ENCODE results near the gene ZMYND8.

The ZMYND8 gene

GRCh38 chr20:47330933-47331708, 25.4 kb downstream of the ZMYND8 start:
- Histone ChIP-seq H3K27ac (ENCODE audit: low read depth, low read length) (peak overlapping the region; percentile 77), H3K9ac (ENCODE audit: low read length) (no peak overlapping the region), H3K4me3 (ENCODE audit: low read length) (no peak overlapping the region), H3K4me1 (ENCODE audit: control insufficient read depth, insufficient read depth, low read length) (peaks cover 35% of the 10 kb centered on the region), H3K36me3 (ENCODE audit: control insufficient read depth, insufficient read depth, low read length) (peaks cover 3% of the 10 kb centered on the region), H3K27me3 (ENCODE audit: control insufficient read depth, insufficient read depth, low read length) (no peaks in the 10 kb centered on the region)

DNA sequence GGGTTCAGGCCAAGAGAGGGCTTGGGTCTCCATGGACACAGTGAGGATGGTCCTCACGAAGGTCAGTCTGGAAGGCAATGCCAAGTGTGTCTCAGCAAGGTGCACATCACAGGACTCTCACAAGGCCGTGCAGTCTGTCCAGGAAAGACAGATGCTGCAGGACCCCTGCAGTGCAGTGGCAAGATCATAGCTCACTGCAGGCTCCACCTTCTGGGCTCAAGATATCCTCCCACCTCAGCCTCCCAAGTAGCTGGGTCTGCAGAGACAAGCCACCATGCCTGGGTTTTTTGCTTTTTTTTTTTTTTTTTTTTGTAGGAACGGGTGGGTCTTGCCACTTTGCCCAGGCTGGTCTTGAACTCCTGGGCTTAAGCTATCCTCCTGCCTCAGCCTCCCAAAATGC, 26.4 kb downstream of the ZMYND8 start:
- Histone ChIP-seq H3K9ac (ENCODE audit: low read length) (no peak overlapping the region), H3K4me3 (ENCODE audit: low read length) (no peak overlapping the region), H3K4me1 (ENCODE audit: control insufficient read depth, insufficient read depth, low read length) (peaks cover 25% of the 10 kb centered on the region), H3K36me3 (ENCODE audit: control insufficient read depth, insufficient read depth, low read length) (peaks cover 3% of the 10 kb centered on the region), H3K27ac (ENCODE audit: low read depth, low read length) (peak overlapping the region; percentile 89), H3K27me3 (ENCODE audit: control insufficient read depth, insufficient read depth, low read length) (no peaks in the 10 kb centered on the region)

DNA sequence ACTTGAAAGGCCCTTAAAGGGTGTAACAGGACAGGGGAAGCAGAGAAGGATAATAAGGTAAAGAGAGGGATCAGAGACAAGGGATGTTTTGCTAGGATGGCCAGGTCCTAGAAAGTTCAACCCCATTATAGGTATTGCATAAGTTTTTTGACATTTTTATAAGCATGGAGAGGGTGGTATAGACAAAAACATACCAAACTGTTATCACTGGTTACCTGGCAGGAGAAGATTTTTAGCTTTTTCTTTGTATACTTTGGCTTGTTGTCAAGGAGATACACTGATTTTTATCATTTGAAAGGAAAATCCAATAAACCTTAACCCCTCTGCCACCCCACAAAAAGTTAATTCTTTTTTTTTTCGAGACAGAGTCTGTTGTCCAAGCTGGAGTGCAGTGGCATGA, 28.4 kb downstream of the ZMYND8 start:
- no peak overlapping the region for H3K4me3 ChIP-seq (ENCODE audit: low read length)
- H3K36me3 ChIP-seq (ENCODE audit: control insufficient read depth, insufficient read depth, low read length): peaks cover 3% of the 10 kb centered on the region
- no peaks in the 10 kb centered on the region for H3K27me3 ChIP-seq (ENCODE audit: control insufficient read depth, insufficient read depth, low read length)
- H3K4me1 ChIP-seq (ENCODE audit: control insufficient read depth, insufficient read depth, low read length): peaks cover 14% of the 10 kb centered on the region
- H3K9ac ChIP-seq (ENCODE audit: low read length): no peak overlapping the region
- H3K27ac ChIP-seq (ENCODE audit: low read depth, low read length): peak overlapping the region; percentile 89

GRCh38 chr20:47327711-47328110, 28.8 kb downstream of the ZMYND8 start:
- H3K27ac ChIP-seq (ENCODE audit: low read depth, low read length): peak overlapping the region; percentile 89
- no peak overlapping the region for H3K9ac ChIP-seq (ENCODE audit: low read length)
- H3K4me1 ChIP-seq (ENCODE audit: control insufficient read depth, insufficient read depth, low read length): peaks cover 12% of the 10 kb centered on the region
- H3K36me3 ChIP-seq (ENCODE audit: control insufficient read depth, insufficient read depth, low read length): peaks cover under 1% of the 10 kb centered on the region
- no peaks in the 10 kb centered on the region for H3K27me3 ChIP-seq (ENCODE audit: control insufficient read depth, insufficient read depth, low read length)
- no peak overlapping the region for H3K4me3 ChIP-seq (ENCODE audit: low read length)

DNA sequence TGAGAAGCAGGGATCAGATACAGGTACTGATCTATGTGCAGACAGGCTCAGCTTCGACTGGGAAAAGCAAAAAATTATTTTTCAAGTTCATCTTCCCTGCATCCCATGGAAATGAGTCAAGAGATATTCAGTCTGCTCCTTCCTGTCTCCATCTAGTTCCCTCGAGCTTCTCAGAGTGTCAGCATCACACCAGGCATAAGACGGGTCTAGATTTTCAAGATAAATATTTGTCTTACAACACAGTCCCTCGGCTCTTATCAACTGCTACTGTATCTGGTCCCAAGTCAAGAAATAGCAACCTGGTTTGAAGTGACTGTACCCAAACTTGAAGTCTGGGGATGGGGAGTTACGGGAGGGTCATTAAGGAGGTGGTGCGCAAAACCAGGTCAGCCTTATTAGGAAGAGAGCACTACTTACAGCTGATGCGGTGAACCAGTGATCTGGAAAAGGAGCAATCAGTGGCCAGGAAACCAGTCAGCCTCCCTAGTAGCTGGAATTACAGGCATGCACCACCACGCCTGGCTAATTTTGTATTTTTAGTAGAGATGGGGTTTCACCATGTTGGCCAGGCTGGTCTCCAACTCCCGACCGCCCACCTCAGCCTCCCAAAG, 29.7 kb downstream of the ZMYND8 start:
- no peak overlapping the region for H3K9ac ChIP-seq (ENCODE audit: low read length)
- peaks cover 12% of the 10 kb centered on the region for H3K4me1 ChIP-seq (ENCODE audit: control insufficient read depth, insufficient read depth, low read length)
- no peak overlapping the region for H3K4me3 ChIP-seq (ENCODE audit: low read length)
- H3K27me3 ChIP-seq (ENCODE audit: control insufficient read depth, insufficient read depth, low read length): no peaks in the 10 kb centered on the region
- no peaks in the 10 kb centered on the region for H3K36me3 ChIP-seq (ENCODE audit: control insufficient read depth, insufficient read depth, low read length)
- H3K27ac ChIP-seq (ENCODE audit: low read depth, low read length): no peak overlapping the region

GRCh38 chr20:47325242-47325641, 31.3 kb downstream of the ZMYND8 start:
- H3K4me3 ChIP-seq (ENCODE audit: low read length): no peak overlapping the region
- no peaks in the 10 kb centered on the region for H3K36me3 ChIP-seq (ENCODE audit: control insufficient read depth, insufficient read depth, low read length)
- H3K9ac ChIP-seq (ENCODE audit: low read length): no peak overlapping the region
- H3K27me3 ChIP-seq (ENCODE audit: control insufficient read depth, insufficient read depth, low read length): no peaks in the 10 kb centered on the region
- H3K4me1 ChIP-seq (ENCODE audit: control insufficient read depth, insufficient read depth, low read length): peaks cover 9% of the 10 kb centered on the region
- H3K27ac ChIP-seq (ENCODE audit: low read depth, low read length): no peak overlapping the region

GRCh38 chr20:47320990-47321805, 35.3 kb downstream of the ZMYND8 start:
- Histone ChIP-seq H3K4me1 (ENCODE audit: control insufficient read depth, insufficient read depth, low read length) (peaks cover 36% of the 10 kb centered on the region), H3K9ac (ENCODE audit: low read length) (no peak overlapping the region), H3K27ac (ENCODE audit: low read depth, low read length) (peak overlapping the region; percentile 94), H3K4me3 (ENCODE audit: low read length) (no peak overlapping the region), H3K27me3 (ENCODE audit: control insufficient read depth, insufficient read depth, low read length) (no peaks in the 10 kb centered on the region), H3K36me3 (ENCODE audit: control insufficient read depth, insufficient read depth, low read length) (no peaks in the 10 kb centered on the region)

GRCh38 chr20:47319517-47320252, 36.8 kb downstream of the ZMYND8 start:
- Histone ChIP-seq H3K4me1 (ENCODE audit: control insufficient read depth, insufficient read depth, low read length) (peaks cover 49% of the 10 kb centered on the region), H3K4me3 (ENCODE audit: low read length) (peak overlapping the region; percentile 38), H3K9ac (ENCODE audit: low read length) (peak overlapping the region; percentile 7), H3K36me3 (ENCODE audit: control insufficient read depth, insufficient read depth, low read length) (no peaks in the 10 kb centered on the region), H3K27ac (ENCODE audit: low read depth, low read length) (peak overlapping the region; percentile 94), H3K27me3 (ENCODE audit: control insufficient read depth, insufficient read depth, low read length) (no peaks in the 10 kb centered on the region)

DNA sequence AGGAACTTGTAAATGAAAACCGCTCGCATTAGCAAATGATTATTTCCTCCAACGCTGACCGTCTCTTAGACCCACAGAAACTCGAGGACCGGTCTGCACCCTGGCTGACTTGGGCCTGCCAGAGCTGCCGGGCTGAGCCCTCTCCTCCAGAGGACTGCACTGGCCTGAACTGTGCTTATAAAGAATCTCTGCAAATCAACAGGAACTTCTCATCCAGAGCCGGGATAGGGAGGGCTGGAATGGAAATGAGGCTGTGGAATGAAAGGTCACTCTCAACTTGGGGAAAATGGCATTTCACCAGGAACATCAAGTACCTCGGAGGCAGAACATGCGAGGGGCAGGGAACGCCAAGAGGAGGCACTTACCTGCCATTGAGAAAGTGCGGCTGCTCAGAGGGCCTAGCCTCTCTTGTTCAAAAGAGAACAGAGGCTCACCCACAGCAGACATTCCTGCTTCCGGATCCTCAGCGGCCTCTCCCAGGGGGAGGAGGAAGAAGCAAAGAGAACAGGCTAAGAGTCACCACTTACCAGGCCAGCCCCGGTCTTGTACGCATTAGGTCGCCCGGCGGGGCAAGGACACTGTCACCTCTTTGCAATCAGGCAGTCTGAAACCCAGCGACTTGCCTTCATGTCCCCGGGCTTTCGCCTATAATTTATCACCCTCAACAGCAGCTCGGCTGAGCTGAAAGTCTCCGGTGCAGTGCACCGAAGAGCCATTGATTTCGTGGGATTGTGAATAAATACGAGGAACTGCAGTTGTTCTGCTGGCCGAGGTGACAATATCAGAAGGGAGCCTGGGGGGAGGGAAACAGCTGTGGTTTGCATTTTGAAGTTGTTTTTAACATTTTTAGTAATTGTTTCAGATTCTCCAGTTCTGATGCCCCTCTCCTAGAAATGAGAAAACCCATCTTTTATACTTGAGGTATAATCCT, 37.6 kb downstream of the ZMYND8 start:
- Histone ChIP-seq H3K4me1 (ENCODE audit: control insufficient read depth, insufficient read depth, low read length) (peaks cover 49% of the 10 kb centered on the region), H3K4me3 (ENCODE audit: low read length) (peak overlapping the region; percentile 38)

GRCh38 chr20:47318027-47318585, 38.4 kb downstream of the ZMYND8 start:
- peak overlapping the region; percentile 20 for H3K9ac ChIP-seq (ENCODE audit: low read length)
- peaks cover 49% of the 10 kb centered on the region for H3K4me1 ChIP-seq (ENCODE audit: control insufficient read depth, insufficient read depth, low read length)
- no peaks in the 10 kb centered on the region for H3K36me3 ChIP-seq (ENCODE audit: control insufficient read depth, insufficient read depth, low read length)
- H3K4me3 ChIP-seq (ENCODE audit: low read length): peak overlapping the region; percentile 1
- peak overlapping the region; percentile 94 for H3K27ac ChIP-seq (ENCODE audit: low read depth, low read length)
- H3K27me3 ChIP-seq (ENCODE audit: control insufficient read depth, insufficient read depth, low read length): no peaks in the 10 kb centered on the region

More for the DNA sequence above, 37.6 kb downstream of the ZMYND8 start:
- Histone ChIP-seq H3K27me3 (ENCODE audit: control insufficient read depth, insufficient read depth, low read length) (no peaks in the 10 kb centered on the region), H3K27ac (ENCODE audit: low read depth, low read length) (peak overlapping the region; percentile 94), H3K9ac (ENCODE audit: low read length) (peak overlapping the region; percentile 7), H3K36me3 (ENCODE audit: control insufficient read depth, insufficient read depth, low read length) (no peaks in the 10 kb centered on the region)

Measured in rectal smooth muscle tissue (tissue), 1 donor.